NCI-H146 treated with DMSO at 0.1 percent for 48 hours (cell line): ENCODE data around the gene MACROD2.

Experiments used
- DNase-seq: peaks from one replicate; lab custom pipeline; 2025; ENCODE audit not compliant: unreplicated experiment; lab: John Stamatoyannopoulos, UW

The MACROD2 gene

GRCh38 chr20:15674253-15675060, 1679.1 kb downstream of the MACROD2 start:
- no peak for DNase-seq

DNA sequence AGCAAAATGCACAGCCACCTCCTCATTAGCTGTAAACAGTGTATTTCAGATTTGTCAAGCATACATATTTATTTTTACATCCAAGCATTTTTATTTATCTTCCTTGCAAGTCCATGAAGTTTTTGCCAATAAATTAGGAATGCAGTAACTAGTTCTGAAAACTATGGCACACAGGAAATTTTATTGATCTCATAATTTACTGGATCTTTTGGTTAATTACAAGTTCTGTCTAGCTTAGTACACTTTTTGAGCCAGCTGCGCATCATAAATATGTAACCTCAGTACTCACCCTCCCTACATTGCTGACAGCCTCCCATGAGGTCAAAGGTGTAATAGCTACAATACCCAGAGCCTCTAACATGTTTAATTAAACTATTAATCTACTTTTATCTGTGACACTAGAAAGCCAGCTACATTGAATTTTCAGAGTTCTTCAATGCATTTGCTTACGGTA, 1679.8 kb downstream of the MACROD2 start:
- no peak for DNase-seq

GRCh38 chr20:15675813-15676484, 1680.6 kb downstream of the MACROD2 start:
- no peak for DNase-seq

- DNase-seq, result no peak
Measured at GRCh38 chr20:15676815-15677214, 1681.5 kb downstream of the MACROD2 start.

- no peak for DNase-seq
Measured at GRCh38 chr20:15682690-15683089, 1687.4 kb downstream of the MACROD2 start.

DNA sequence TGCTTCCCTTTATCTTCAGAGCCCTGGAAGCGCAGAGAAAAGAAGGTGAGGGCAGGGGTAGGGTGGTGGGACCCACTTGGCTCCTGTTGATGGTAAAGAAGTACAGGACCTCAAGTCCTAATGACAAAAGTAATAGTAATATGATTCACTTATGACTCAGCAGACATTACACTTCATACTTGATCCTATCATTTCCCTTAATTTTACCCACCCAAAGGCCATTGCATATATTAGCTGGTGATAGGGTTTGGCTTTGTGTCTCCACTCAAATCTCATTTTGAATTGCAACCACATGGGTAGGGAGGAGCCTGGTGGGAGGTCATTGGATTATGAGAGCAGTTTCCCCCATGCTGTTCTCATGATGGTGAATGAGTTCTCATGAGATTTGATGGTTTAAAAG, 1697.3 kb downstream of the MACROD2 start:
- no peak for DNase-seq

- DNase-seq, result no peak
Measured at GRCh38 chr20:15699431-15700146, 1704.3 kb downstream of the MACROD2 start.

- DNase-seq, result no peak
Measured at GRCh38 chr20:15700147-15700765, 1704.9 kb downstream of the MACROD2 start.

DNA sequence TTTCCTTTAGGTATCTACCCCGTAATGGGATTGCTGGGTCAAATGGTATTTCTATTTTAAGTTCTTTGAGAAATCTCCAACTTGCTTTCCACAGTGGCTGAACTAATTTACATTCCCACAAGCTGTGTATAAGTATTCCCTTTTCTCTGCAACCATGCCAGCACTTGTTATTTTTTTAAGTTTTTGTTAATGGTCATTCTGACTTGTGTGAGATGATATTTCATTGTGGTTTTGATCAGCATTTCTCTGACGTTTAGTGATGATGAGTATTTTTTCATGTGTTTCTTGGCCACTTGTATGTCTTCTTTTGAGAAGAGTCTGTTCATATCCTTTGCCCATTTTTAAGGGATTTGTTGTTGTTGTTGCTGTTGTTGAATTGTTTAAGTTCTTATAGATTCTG, 1706.8 kb downstream of the MACROD2 start:
- no peak for DNase-seq

DNA sequence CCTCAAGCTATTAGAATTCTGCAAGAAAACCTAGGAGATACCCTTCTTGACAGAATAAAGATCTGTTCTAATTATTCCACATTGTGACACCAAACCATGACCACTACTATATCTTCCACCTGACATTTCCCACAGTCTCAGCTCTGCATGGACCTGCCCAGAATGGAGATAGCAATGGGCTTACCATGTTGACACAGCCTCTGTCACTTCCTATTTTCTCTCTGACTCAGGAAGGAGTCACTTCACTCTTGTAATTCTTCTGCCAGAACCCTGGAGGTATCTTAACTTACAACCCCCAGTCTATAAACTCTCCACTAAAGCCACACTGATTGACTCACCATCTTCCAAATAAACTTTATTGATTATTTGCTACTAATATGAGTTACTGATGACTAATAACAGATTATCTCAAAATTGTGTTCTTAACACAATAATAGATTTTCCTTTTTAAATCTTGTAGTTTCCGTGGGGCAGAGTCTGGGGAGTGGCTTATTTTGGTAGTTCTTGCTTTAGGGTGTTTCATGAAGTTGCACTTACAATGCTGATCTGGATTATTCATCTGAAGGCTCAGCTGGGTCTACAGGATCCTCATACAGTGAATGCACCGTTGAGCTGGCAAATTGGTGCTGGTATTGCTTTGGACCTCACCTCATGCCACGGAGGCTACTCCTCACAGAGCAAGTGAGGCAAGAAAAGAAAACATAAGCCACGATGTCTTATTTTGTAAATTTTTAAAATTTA, 1708.0 kb downstream of the MACROD2 start:
- DNase-seq, result no peak

DNA sequence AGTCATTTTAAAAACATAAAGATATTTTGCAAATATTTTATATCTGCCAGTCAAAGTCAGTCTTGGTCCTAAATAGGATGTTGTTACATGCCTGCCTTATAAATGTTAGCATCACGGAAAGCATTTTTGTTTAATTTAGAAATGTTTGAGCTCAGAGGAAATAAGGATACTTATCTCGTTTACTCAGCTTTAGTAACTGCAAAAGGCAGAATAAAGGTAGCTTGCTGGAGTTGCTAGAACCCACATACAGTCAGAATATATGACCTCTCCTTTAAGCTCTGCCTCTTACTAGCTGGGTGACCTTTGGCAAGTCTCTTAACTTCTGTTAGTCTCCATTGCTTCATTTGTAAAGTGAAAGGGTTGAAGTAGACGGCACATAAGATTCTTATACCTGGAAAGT, 1710.7 kb downstream of the MACROD2 start:
- DNase-seq, result no peak

DNA sequence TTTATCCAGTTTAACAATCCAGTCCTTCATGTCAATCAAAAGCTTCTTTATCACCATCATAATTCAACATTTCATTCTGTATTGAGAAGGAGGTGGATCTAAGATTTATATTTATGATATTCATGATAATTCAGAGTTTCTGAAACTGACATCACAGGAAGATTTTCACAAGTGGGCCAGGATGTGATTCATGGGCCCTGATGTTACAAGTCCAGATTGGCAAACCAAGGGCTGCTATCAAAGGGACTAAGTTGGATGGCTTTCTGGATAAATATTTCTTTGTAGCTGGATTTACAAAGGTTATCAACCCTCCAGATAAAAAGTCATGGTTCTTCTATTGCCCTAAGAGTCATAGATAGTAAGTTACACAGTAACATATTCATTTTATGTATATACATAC, 1711.4 kb downstream of the MACROD2 start:
- DNase-seq, result no peak

DNA sequence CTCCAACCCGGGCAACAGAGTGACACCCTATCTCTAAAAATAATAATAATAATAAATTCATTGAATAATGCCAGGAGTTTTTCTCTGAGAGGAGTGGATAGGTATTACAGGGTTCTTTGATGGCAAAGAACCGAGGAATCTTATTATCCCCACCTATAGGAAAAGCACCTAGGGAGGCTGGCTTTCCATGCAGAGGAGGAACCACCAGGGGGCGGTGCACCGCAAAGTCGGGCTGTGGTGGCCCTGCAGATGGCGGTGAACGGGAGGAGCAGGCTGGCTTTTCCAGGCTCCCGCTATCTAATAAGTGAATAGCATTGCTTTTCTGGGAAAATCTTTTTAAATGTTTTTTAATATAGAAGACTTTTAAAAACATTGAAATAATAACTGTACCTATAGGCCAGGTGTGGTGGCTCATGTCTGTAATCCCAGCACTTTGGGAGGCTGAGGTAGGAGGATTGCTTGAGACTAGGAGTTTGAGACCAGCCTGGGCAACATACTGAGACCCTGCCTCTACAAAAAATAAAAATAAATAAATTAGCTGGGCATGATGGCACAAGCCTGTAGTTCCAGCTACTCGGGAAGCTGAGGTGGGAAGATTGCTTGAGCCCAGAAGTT, 1713.8 kb downstream of the MACROD2 start:
- DNase-seq, result no peak

GRCh38 chr20:15710636-15711035, 1715.3 kb downstream of the MACROD2 start:
- DNase-seq, result no peak

- no peak for DNase-seq
Measured at GRCh38 chr20:15711177-15711576, 1715.9 kb downstream of the MACROD2 start.

GRCh38 chr20:15716256-15716655, 1720.9 kb downstream of the MACROD2 start:
- no peak for DNase-seq

DNA sequence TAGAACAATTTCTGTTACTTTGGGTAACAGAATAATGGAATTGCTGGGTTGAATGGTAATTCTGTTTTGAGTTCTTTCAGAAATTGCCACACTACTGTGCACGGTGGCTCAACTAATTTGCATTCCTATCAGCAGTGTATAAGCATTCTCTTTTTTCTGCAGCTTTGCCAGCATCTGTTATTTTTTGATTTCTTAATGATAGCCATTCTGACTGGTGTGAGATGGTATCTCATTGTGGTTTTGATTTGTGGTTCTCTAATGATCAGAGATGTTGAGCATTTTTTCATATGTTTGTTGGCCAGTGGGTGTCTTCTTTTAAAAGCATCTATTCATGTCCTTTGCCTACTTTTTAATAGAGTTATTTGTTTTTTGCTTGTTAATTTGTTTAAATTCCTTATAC, 1731.1 kb downstream of the MACROD2 start:
- DNase-seq, result no peak

- DNase-seq, result no peak
Measured at GRCh38 chr20:15734052-15734451, 1738.7 kb downstream of the MACROD2 start.

DNA sequence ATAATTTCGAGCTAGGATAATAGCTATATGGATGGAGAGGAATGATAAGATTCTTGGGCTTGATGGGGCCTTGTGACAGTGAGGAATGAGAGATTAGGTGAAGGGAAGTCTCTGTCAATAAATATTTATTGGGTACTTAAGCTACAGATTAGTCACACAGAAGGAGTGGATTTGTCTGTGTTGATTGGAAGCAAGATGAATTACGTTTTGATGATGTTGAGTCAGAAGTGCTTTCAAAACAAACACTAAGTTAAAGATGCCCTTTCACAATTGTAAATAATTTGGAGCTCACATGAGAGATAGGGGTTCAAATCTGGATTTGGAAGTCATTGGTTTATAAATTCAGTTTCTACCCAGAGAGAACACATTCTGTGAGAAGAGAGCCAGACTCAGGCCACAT, 1743.7 kb downstream of the MACROD2 start:
- DNase-seq, result no peak

GRCh38 chr20:15740046-15740775, 1744.9 kb downstream of the MACROD2 start:
- DNase-seq, result no peak
